SIG-M5 treated with dmso at 0.1 percent for 504 hours (cell line): ENCODE measurements around the gene PLEKHA1.

ENCODE experiments used
- DNase-seq: peaks from one replicate; lab custom pipeline; 2025; ENCODE audit not compliant: unreplicated experiment; lab: John Stamatoyannopoulos, UW

PLEKHA1 gene

DNA sequence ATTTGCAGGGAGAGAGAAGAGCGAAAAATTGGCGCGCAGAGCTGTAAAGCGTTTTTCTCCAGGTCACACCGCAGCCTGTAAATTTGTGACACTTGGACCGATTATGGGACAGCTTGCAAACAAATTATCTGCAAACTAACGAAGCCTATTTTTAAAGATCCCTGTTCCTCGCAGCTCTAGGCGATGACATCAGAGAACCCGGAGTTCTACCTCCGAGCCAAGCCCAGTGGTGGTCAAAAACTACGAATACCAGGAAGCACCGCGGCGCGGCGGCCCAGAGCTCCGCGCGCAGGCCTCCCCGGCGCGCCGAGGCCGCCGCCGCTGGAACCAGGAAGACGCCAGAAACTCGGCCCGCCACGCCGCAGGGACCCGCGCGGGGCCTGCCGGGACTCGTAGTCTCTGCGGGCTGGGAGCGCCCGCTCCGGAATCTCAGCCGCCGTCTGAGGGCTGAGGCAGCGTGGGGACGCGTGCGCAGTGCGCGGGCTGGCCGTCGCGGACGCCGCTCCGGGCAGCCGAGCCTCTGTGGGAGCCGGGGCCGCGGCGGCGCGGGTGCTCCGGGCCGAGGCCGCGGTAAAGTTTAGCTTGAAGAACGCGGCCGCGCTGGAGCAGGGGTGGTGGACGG lies at the start of gene PLEKHA1:
Gene PLEKHA1 (plus strand): TSS at position 472 of the 622 bp plus-strand sequence. CDS start 18,493 bp downstream, outside the sequence.
- DNase-seq = peak; percentile 81

- no peak for DNase-seq
Measured at GRCh38 chr10:122325235-122325634, 49.3 kb upstream of the PLEKHA1 start.

GRCh38 chr10:122326385-122326784 lies 48.1 kb upstream of the PLEKHA1 start:
- DNase-seq = no peak

DNA sequence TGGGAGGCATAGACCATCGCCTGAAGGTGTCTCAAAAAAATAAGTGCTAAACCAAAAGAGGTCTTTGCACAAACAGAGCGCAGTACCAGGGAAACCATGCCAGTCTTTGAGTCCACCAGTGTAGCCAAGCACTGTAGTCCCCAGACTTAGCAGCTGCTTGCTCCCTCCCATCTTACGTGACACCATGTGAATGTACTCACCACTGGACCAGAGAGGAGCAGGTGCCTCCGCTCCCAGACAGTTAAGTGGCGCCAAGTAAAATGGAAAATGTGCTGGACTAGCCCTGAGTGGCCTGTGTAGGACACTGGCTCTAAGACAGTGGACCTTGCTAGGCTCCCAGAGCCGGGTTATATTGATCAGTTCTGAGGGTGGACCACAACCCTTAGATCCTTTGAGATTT lies 47.7 kb upstream of the PLEKHA1 start:
- DNase-seq = no peak

GRCh38 chr10:122327237-122328206 lies 47.0 kb upstream of the PLEKHA1 start:
- no peak for DNase-seq

DNA sequence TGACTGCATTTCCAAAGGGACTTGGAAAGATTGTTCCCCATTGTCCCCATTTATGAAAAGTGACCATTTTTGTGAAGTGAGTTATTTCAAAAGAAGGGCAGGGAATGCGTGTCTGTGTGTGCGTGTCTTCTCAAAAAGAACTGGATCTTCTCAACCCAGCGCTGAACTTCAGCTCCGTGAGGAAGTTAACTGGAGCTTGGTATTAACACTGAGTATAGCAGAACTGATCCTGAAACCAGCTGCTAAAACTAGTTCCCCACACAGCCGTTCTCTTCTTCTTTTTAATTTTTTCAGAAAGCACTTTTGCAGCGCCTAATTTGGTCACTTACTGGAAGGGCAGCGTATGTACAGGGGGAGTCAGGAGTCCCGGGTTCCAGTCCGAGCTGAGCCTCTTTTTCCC lies 45.8 kb upstream of the PLEKHA1 start:
- peak; percentile 11 for DNase-seq

GRCh38 chr10:122329416-122329815 lies 45.1 kb upstream of the PLEKHA1 start:
- DNase-seq = no peak

DNA sequence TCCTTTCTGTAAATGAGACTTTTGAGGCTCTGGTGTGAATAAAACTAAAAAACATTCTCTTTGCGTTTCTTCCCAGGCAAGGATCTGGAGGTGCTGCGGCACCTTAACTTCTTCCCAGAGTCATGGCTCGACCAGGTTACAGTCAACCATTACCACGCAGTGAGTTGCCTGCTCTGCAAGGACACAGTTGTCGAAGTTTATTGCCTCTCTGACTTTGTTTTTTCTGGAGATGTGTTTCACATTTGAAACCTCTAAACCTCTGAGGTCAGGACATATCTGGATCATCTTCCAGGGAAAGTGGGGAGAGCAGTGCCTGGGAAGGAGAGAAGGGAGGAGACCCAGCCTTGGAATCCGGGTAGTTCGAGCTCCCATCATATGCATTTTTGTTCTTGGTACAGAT lies 43.4 kb upstream of the PLEKHA1 start:
- no peak for DNase-seq

DNA sequence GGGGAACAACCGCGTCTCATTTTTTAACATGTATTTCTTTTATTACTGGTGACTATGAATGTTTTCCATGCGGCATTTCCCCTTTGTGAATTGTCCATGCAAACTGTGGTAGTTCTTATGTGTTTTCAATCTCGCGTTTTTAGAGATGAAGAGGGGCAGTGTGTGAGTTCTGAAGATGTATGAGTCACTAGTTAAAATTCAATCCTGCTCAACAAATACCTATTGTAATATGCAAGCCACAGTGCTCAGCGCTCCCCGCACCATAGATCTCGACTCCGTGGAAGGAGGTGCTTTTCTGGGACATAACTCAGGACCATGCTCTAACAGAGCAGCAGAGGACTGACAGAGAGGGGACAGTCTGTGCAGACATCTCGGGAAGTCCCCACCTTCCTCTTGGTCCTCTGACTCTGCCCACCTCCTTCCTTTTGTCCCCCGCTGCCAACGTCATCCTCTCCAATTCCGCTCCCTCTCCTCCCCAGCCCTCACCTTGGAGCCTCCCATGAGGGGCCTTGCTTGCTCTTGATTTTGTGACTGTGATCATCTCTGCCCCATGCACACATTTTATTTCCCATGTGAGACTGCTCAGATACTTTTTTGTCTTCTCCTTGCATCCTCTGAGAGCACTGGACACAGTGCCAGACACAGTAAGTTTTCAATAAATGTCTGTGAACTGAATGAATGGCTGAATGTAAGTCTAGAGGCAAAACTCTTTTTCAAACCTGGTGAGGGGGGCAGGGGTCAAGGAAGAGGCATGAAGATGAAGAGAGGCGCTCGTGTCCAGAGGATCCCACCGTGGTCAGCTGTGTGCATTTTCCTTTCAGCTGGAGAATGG lies 42.7 kb upstream of the PLEKHA1 start:
- DNase-seq = no peak

DNA sequence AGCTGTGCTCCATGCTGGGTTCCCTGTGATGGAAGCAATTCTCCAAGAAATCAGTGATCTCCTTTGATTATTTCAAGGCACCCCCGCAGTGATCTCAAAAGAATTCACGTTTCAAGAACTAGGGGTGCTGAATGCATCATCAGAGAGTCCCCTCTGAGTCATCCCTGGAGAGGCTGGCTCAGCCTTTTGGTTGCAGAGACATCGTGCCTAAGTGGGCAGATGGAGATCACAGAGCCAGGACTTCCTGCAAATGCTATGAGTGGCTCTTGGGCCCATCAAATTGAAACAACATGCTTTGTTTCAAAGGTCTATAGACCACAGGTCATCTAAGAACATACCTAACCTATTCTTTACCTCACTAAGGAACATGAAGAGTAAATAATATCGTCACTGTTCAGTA lies 41.5 kb upstream of the PLEKHA1 start:
- DNase-seq = no peak

- no peak for DNase-seq
Measured at GRCh38 chr10:122336332-122336731, 38.2 kb upstream of the PLEKHA1 start.

GRCh38 chr10:122336961-122337360 lies 37.5 kb upstream of the PLEKHA1 start:
- DNase-seq = no peak

GRCh38 chr10:122338609-122339441 lies 35.7 kb upstream of the PLEKHA1 start:
- no peak for DNase-seq

- no peak for DNase-seq
Measured at GRCh38 chr10:122341141-122341810, 33.2 kb upstream of the PLEKHA1 start.

- DNase-seq = no peak
Measured at GRCh38 chr10:122342293-122343134, 32.0 kb upstream of the PLEKHA1 start.

- DNase-seq = no peak
Measured at GRCh38 chr10:122343135-122343800, 31.2 kb upstream of the PLEKHA1 start.

- no peak for DNase-seq
Measured at GRCh38 chr10:122343936-122344335, 30.6 kb upstream of the PLEKHA1 start.

GRCh38 chr10:122344741-122345258 lies 29.7 kb upstream of the PLEKHA1 start:
- DNase-seq = no peak
